RWPE2 (cell line): ENCODE results near the gene KIAA1614.

Experiments
- ATAC-seq: fragments of 200-7000 bp; cut with Tn5 transposase; 3 replicates; pipeline ENCODE4 v1.9.1; 2021; ENCODE audit warnings: low read depth
- DNase-seq: peaks from one replicate; pipeline ENCODE4 v3.0.0-alpha.2; 2020; ENCODE audit warnings: low spot score
- H3K27ac ChIP-seq: fragments of 450-650 bp; 2 replicates; pipeline ENCODE4 v1.5.1; 2017; ENCODE audit warnings: mild to moderate bottlenecking; ENCODE audit not compliant: poor library complexity, severe bottlenecking
- H3K27me3 ChIP-seq: fragments of 250-450 bp; sonication (Bioruptor Pico); 2 replicates; pipeline ENCODE4 v1.5.1; 2021; ENCODE audit warnings: mild to moderate bottlenecking, moderate library complexity; ENCODE audit not compliant: insufficient read depth, poor library complexity, severe bottlenecking
- H3K36me3 ChIP-seq: fragments of 250-450 bp; sonication (Bioruptor Pico); 2 replicates; pipeline ENCODE4 v1.5.1; 2020; ENCODE audit warnings: low read depth, mild to moderate bottlenecking, moderate library complexity
- H3K4me1 ChIP-seq: fragments of 250-450 bp; sonication (Bioruptor Pico); 2 replicates; pipeline ENCODE4 v1.5.1; 2021; ENCODE audit warnings: mild to moderate bottlenecking, moderate library complexity; ENCODE audit not compliant: insufficient read depth, poor library complexity, severe bottlenecking
- H3K4me3 ChIP-seq: fragments of 250-450 bp; sonication (Bioruptor Pico); 2 replicates; pipeline ENCODE4 v1.5.1; 2021; ENCODE audit warnings: mild to moderate bottlenecking, moderate library complexity; ENCODE audit not compliant: severe bottlenecking
- H3K9me3 ChIP-seq: fragments of 250-450 bp; sonication (Bioruptor Pico); 2 replicates; pipeline ENCODE4 v1.5.1; 2021; ENCODE audit warnings: mild to moderate bottlenecking, moderate library complexity; ENCODE audit not compliant: severe bottlenecking
- TF ChIP-seq, protein P1 (sequence below): fragments of 450-650 bp; IDR thresholded peaks from one replicate; pipeline ENCODE4 v1.5.1; 2017; ENCODE audit warnings: mild to moderate bottlenecking, moderate library complexity; ENCODE audit not compliant: poor library complexity, severe bottlenecking

The KIAA1614 gene

DNA sequence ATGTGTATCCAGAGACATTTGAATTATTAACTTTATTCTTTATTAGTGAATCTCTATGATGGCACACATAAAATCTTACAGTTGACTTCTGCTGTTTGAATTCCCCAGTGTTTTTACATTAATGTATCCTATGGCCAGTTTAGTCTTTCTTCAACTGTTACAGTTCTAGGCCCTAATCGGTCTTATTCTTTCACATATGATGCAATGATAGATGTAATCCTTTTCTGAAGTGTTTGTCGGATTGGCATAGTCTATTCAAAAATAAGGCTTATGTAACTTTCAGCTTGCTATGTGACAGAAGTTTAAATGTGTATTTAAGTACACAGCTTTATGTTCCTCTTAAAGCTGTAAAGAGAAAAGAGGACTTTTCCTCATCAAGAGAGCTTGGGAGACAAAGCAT is 26.4 kb upstream of the KIAA1614 start:
- no peaks in the 10 kb centered on the region for H3K9me3 ChIP-seq
- no peak overlapping the region for H3K4me3 ChIP-seq
- no peaks in the 10 kb centered on the region for H3K27me3 ChIP-seq
- TF ChIP-seq, protein P1, sequence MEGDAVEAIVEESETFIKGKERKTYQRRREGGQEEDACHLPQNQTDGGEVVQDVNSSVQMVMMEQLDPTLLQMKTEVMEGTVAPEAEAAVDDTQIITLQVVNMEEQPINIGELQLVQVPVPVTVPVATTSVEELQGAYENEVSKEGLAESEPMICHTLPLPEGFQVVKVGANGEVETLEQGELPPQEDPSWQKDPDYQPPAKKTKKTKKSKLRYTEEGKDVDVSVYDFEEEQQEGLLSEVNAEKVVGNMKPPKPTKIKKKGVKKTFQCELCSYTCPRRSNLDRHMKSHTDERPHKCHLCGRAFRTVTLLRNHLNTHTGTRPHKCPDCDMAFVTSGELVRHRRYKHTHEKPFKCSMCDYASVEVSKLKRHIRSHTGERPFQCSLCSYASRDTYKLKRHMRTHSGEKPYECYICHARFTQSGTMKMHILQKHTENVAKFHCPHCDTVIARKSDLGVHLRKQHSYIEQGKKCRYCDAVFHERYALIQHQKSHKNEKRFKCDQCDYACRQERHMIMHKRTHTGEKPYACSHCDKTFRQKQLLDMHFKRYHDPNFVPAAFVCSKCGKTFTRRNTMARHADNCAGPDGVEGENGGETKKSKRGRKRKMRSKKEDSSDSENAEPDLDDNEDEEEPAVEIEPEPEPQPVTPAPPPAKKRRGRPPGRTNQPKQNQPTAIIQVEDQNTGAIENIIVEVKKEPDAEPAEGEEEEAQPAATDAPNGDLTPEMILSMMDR = no peak
- H3K27ac ChIP-seq = no peak overlapping the region
- no peaks in the 10 kb centered on the region for H3K36me3 ChIP-seq
- ATAC-seq = no peak
- no peak for DNase-seq
- H3K4me1 ChIP-seq = no peaks in the 10 kb centered on the region

DNA sequence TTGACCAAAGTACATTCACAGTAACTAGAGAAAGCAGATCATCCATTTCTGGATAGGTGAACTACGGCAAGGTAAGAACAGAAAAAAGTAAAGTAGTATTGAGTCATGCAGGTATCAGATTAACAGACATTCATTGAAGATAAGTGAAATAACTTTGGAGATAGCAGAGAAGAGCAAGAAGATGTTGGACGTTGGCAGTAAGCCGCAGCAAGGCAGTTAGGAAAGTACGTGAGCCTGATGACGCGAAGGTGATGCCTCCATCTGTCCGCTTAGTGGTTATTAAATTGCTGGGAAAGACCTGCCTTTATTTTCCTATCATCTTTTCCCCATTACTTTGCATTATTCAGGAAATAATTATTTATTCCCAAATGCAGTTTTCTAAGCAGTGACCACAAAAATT is 24.9 kb upstream of the KIAA1614 start:
- Histone ChIP-seq H3K4me3 (no peak overlapping the region), H3K36me3 (no peaks in the 10 kb centered on the region), H3K27ac (no peak overlapping the region), H3K9me3 (peaks cover 2% of the 10 kb centered on the region), H3K4me1 (no peaks in the 10 kb centered on the region), H3K27me3 (no peaks in the 10 kb centered on the region)
- DNase-seq (no peak), ATAC-seq (no peak)
- TF ChIP-seq, protein P1 = no peak

DNA sequence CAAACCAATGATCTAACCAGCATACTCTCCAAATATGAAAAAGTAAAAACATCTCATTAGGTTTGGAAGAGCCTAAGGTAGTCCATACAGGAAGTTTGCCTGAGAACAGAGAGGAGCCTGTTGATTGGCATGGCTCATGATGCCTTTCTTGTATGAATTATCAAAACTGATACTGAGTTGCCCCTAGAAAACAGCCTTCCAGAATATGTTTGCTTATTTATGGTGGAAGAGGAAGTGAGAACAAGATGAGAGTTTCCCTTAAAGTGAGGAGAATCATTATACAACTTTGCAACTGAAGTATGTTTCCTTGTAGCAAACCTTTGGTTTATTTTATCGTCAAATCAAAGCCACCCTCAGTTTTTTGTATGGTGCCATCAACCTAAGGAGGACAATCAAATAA is 23.8 kb upstream of the KIAA1614 start:
- H3K27ac ChIP-seq = no peak overlapping the region
- DNase-seq = no peak
- ATAC-seq = no peak
- H3K36me3 ChIP-seq = no peaks in the 10 kb centered on the region
- no peak overlapping the region for H3K4me3 ChIP-seq
- TF ChIP-seq, protein P1 = no peak
- H3K9me3 ChIP-seq = peaks cover 2% of the 10 kb centered on the region
- no peaks in the 10 kb centered on the region for H3K27me3 ChIP-seq
- H3K4me1 ChIP-seq = no peaks in the 10 kb centered on the region

DNA sequence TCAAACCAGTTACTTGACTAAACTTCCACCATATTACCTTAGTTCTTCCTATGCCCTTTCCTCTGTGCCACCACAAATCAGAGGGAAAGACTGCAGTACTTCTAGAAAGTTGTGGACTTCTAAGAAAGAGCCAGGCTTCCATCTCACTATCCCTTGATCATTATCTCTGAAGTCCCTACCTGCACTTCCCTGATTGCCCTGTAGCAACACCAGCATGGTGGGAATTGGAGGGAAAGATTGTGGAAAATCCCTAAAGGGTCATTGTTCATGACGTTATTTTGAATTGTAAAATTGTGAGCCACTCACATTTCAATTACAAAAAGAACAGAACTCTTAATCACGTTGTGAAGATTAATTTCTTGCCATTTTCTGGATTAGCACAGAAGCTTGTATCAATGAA is 23.4 kb upstream of the KIAA1614 start:
- Histone ChIP-seq H3K27ac (no peak overlapping the region), H3K27me3 (no peaks in the 10 kb centered on the region), H3K9me3 (peaks cover 2% of the 10 kb centered on the region), H3K36me3 (no peaks in the 10 kb centered on the region), H3K4me3 (no peak overlapping the region), H3K4me1 (no peaks in the 10 kb centered on the region)
- no peak for DNase-seq
- no peak for ATAC-seq
- TF ChIP-seq, protein P1 = no peak

DNA sequence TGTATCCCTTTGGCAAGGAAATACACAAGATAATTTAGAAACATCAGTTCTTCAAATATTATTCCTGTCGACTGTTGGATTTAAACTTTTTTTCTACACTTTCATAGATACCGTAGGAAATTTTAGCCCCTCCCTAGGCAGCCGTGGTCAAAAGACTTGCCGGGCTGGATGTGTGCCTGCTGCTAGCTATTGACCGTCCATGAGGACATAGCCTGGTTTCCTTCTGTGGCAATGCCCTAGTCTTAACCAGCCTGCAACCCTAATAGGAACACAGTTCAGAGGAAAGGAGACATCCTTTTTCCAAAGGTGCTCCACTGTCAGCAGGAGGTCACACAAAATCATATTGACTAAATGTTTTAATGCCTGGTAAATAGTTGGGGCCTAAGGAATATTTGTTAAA is 20.4 kb upstream of the KIAA1614 start:
- Histone ChIP-seq H3K4me1 (no peaks in the 10 kb centered on the region), H3K27ac (no peak overlapping the region), H3K27me3 (no peaks in the 10 kb centered on the region), H3K9me3 (peaks cover 2% of the 10 kb centered on the region), H3K4me3 (no peak overlapping the region), H3K36me3 (no peaks in the 10 kb centered on the region)
- DNase-seq (no peak), ATAC-seq (no peak)
- TF ChIP-seq, protein P1 = no peak
